GM12801 (cell line): Measurements from ENCODE around the gene XPO5.

Experiments used
- CTCF ChIP-seq: IDR thresholded peaks from one replicate; pipeline ENCODE4 v1.5.1; 2011; ENCODE audit warnings: control low read depth; ENCODE audit not compliant: insufficient read length; ENCODE audit errors: extremely low read depth

Gene XPO5

GRCh38 chr6:43497129-43497396 lies 78.8 kb downstream of the XPO5 start:
- no peak for TF ChIP-seq CTCF

GRCh38 chr6:43496370-43497128 lies 79.3 kb downstream of the XPO5 start:
- no peak for TF ChIP-seq CTCF

GRCh38 chr6:43495409-43495941 lies 80.4 kb downstream of the XPO5 start:
- TF ChIP-seq CTCF = no peak

- TF ChIP-seq CTCF = no peak
Observed at GRCh38 chr6:43494766-43495165, 81.1 kb downstream of the XPO5 start.

- no peak for TF ChIP-seq CTCF
Observed at GRCh38 chr6:43494321-43494720, 81.5 kb downstream of the XPO5 start.

GRCh38 chr6:43493833-43494232 lies 82.0 kb downstream of the XPO5 start:
- no peak for TF ChIP-seq CTCF

GRCh38 chr6:43493230-43493629 lies 82.6 kb downstream of the XPO5 start:
- no peak for TF ChIP-seq CTCF
